ENCODE results near the gene COL11A2. TPM values are rescaled to one million over a fixed set of nuclear protein-coding genes. Genes with fewer than 3 reads are reported as not detected.

The COL11A2 gene
- total and polyA plus RNA-seq, 2 of the 13 experiments (the other 11 are each of a cell fraction or from before 2014, with no cell fraction given): 0.55 TPM

DNA sequence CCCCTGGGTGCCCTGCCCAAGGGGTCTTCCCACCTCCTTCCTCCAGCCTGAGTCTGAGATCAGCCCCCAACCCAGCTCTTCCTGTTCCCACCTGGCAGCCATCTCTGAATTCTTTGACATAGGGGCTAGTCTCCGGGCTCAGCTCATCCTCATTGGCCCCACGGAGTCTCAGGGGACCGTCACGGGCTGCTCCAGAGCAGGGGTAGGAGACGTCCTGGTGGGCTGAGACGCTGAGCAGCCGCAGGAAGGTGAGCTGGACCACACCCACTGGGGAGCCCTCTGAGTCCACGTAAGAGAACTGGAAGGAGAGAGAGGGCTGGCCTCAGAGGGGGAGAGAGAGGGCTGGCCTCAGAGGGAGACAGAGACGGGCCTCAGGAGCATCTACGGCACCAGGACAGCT lies 28.1 kb downstream of the COL11A2 start (continued):
- TF ChIP-seq ISL2 (CRISPR knock-in tag; IDR thresholded peaks at IDR 0.05): no peak
- no peak for TF ChIP-seq ZNF549 (CRISPR knock-in tag; IDR thresholded peaks at IDR 0.05)

DNA sequence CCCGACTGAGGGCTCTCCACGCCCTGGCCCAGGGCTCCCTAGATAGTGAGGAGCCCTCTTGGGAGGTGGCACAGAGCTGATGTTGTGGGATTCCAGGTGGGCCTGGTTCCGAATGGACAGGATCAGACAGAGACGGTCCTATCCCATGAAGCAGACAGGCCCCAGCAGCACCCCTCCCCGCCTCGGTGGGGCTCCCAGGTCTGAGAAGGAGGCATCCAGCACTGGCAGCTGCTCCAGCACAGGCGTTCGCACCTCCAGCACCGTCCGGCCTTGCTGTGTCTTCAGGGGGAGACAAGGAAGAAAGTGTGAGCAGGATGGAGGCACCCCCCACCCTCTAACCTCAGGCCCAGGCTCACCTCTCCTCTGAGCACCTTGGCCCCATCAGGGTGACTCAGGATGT lies 28.7 kb downstream of the COL11A2 start:
- no TSS peak for BruUV-seq (replicated peaks)
- no peak for FAIRE-seq

More for the DNA sequence above, 28.7 kb downstream of the COL11A2 start:
- peaks cover 35% of the 10 kb centered on the region for H3K4me1 ChIP-seq (ENCODE audit: insufficient read depth, low read length)
- H3K4me3 ChIP-seq (replicated peaks in 1 of 3; ENCODE audit: insufficient read depth in 1 of 3, low read depth in 2 of 3, low read length in 3 of 3): no peak overlapping the region
- ATAC-seq (no peak), DNase-seq (ENCODE audit: low spot score) (no peak)
- in situ Hi-C loops (cut with HindIII; ENCODE audit: extremely low pct_ligation_motif_present, low pct_unique_long_range_greater_than_20kb): loop anchor here (5.0 to 10.0 kb wide), 2 partner anchors 84 to 149 kb away; no protein-coding TSS in a partner anchor
- ChIA-PET CTCF (ENCODE audit: low intra/inter-chr PET ratio, low total read pairs) (no interaction called here), POLR2A (interaction anchor here (1.3 kb wide), 1 partner anchor 85 kb away, joined by 5 read pairs; no protein-coding TSS in a partner anchor)
- no peak overlapping the region for H3K27ac ChIP-seq (ENCODE audit: extremely low read length, insufficient read depth, low read length)
- no peaks in the 10 kb centered on the region for H3K79me2 ChIP-seq (ENCODE audit: insufficient read depth, low read length)
- no peaks in the 10 kb centered on the region for H3K36me3 ChIP-seq (replicated peaks in 1 of 2; ENCODE audit: control insufficient read depth in 1 of 2, insufficient read depth in 2 of 2, low read length in 2 of 2)
- intact Hi-C loops (cut with micrococcal nuclease; ENCODE audit: unreplicated experiment): no loop called here
- no peak overlapping the region for H3K4me2 ChIP-seq (ENCODE audit: low read depth, low read length)
- no peaks in the 10 kb centered on the region for H3K9me3 ChIP-seq (ENCODE audit: low read length)
- no peak for TF ChIP-seq ZKSCAN8 (CRISPR knock-in tag; IDR thresholded peaks at IDR 0.05; ENCODE audit: borderline replicate concordance)
- TF ChIP-seq RFXANK (CRISPR knock-in tag; IDR thresholded peaks at IDR 0.05): no peak
- TF ChIP-seq, protein P1, sequence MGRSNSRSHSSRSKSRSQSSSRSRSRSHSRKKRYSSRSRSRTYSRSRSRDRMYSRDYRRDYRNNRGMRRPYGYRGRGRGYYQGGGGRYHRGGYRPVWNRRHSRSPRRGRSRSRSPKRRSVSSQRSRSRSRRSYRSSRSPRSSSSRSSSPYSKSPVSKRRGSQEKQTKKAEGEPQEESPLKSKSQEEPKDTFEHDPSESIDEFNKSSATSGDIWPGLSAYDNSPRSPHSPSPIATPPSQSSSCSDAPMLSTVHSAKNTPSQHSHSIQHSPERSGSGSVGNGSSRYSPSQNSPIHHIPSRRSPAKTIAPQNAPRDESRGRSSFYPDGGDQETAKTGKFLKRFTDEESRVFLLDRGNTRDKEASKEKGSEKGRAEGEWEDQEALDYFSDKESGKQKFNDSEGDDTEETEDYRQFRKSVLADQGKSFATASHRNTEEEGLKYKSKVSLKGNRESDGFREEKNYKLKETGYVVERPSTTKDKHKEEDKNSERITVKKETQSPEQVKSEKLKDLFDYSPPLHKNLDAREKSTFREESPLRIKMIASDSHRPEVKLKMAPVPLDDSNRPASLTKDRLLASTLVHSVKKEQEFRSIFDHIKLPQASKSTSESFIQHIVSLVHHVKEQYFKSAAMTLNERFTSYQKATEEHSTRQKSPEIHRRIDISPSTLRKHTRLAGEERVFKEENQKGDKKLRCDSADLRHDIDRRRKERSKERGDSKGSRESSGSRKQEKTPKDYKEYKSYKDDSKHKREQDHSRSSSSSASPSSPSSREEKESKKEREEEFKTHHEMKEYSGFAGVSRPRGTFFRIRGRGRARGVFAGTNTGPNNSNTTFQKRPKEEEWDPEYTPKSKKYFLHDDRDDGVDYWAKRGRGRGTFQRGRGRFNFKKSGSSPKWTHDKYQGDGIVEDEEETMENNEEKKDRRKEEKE (IDR thresholded peaks at IDR 0.05): no peak
- no peak for TF ChIP-seq ZSCAN20 (CRISPR knock-in tag; IDR thresholded peaks at IDR 0.05; ENCODE audit: borderline replicate concordance)
- TF ChIP-seq ZNF234 (CRISPR knock-in tag; conservative IDR thresholded peaks at IDR 0.05): no peak
- TF ChIP-seq YY1 (IDR thresholded peaks at IDR 0.05; ENCODE audit: insufficient read depth, insufficient replicate concordance, low read depth, low read length): no peak
- TF ChIP-seq, protein P2, sequence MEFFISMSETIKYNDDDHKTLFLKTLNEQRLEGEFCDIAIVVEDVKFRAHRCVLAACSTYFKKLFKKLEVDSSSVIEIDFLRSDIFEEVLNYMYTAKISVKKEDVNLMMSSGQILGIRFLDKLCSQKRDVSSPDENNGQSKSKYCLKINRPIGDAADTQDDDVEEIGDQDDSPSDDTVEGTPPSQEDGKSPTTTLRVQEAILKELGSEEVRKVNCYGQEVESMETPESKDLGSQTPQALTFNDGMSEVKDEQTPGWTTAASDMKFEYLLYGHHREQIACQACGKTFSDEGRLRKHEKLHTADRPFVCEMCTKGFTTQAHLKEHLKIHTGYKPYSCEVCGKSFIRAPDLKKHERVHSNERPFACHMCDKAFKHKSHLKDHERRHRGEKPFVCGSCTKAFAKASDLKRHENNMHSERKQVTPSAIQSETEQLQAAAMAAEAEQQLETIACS (CRISPR knock-in tag; IDR thresholded peaks at IDR 0.05): no peak
- no peak for TF ChIP-seq ZNF660 (CRISPR knock-in tag; IDR thresholded peaks at IDR 0.05; ENCODE audit: borderline replicate concordance, low read depth)
- TF ChIP-seq, protein P3, sequence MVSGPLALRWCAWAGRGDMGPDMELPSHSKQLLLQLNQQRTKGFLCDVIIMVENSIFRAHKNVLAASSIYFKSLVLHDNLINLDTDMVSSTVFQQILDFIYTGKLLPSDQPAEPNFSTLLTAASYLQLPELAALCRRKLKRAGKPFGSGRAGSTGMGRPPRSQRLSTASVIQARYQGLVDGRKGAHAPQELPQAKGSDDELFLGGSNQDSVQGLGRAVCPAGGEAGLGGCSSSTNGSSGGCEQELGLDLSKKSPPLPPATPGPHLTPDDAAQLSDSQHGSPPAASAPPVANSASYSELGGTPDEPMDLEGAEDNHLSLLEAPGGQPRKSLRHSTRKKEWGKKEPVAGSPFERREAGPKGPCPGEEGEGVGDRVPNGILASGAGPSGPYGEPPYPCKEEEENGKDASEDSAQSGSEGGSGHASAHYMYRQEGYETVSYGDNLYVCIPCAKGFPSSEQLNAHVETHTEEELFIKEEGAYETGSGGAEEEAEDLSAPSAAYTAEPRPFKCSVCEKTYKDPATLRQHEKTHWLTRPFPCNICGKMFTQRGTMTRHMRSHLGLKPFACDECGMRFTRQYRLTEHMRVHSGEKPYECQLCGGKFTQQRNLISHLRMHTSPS (CRISPR knock-in tag; IDR thresholded peaks at IDR 0.05; ENCODE audit: low read depth): no peak
- TF ChIP-seq ZNF773 (CRISPR knock-in tag; IDR thresholded peaks at IDR 0.05; ENCODE audit: borderline replicate concordance): no peak
- TF ChIP-seq ELF1 (CRISPR knock-in tag; IDR thresholded peaks at IDR 0.05): no peak
- TF ChIP-seq ETV6 (CRISPR knock-in tag; conservative IDR thresholded peaks at IDR 0.05): no peak
- TF ChIP-seq CEBPG (CRISPR knock-in tag; IDR thresholded peaks at IDR 0.05): no peak
- TF ChIP-seq HIVEP1 (CRISPR knock-in tag; IDR thresholded peaks at IDR 0.05): no peak
- no peak for TF ChIP-seq U2AF1 (optimal IDR thresholded peaks at IDR 0.05; ENCODE audit: low read depth, low read length)
- no peak for TF ChIP-seq TGIF2 (CRISPR knock-in tag; IDR thresholded peaks at IDR 0.05)
- TF ChIP-seq ZNF326 (CRISPR knock-in tag; IDR thresholded peaks at IDR 0.05; ENCODE audit: borderline replicate concordance): no peak
- TF ChIP-seq, protein P4, sequence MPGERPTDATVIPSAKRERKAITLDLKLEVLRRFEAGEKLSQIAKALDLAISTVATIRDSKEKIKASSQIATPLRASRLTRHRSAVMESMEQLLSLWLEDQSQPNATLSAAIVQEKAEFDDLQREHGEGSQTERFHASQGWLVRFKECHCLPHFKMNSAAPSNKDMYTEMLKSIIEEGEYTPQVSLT (CRISPR knock-in tag; IDR thresholded peaks at IDR 0.05; ENCODE audit: borderline replicate concordance, low read depth): no peak
- peaks cover 6 to 20% of the 10 kb centered on the region in 2 experiments; a peak in 4 of 5 replicates for H3K27me3 ChIP-seq (ENCODE audit: control insufficient read depth in 1 of 2, insufficient read depth in 2 of 2, low read length in 2 of 2)
- no peak overlapping the region for H3K9ac ChIP-seq (ENCODE audit: insufficient read depth, low read depth, low read length)
- no peak overlapping the region for H2AFZ ChIP-seq (ENCODE audit: low read length)
- 34% methylated on average over 10 of the region's 10 CpGs for WGBS (ENCODE audit: low lambda C conversion rate)
- no peaks in the 10 kb centered on the region for H4K20me1 ChIP-seq (ENCODE audit: insufficient read depth, low read length)
